Adrenal gland (tissue), 12 donors: Measurements from ENCODE around the gene CTU2. TPM values are rescaled to one million over a fixed set of nuclear protein-coding genes. Genes with fewer than 3 reads are reported as not detected.
A peak's percentile ranks its signal among the peaks of the same experiment; 100 is the strongest.

Source experiments
- DNase-seq, 7 donors: peaks; one replicate each; pipeline ENCODE4 v3.0.0-alpha.2; 2019 to 2020
- H3K27ac ChIP-seq, 5 donors: fragments of 200-600 bp; sonication (generic) in 4 of 5; 1 replicate in 3 of 5; 2 replicates in 2 of 5; pipeline versions ENCODE4 v1.5.1 to v1.8.0; 2016 to 2020; ENCODE audit warnings: mild to moderate bottlenecking in 1 of 5
- H3K27me3 ChIP-seq: fragments of 200-600 bp; 2 replicates; pipeline ENCODE4 v1.8.0; 2021
- H3K36me3 ChIP-seq, 2 donors: fragments of 200-600 bp; replicated peaks in 1 of 2; 1 replicate in 1 of 2; 2 replicates in 1 of 2; pipeline versions ENCODE4 v1.5.1 to v1.8.0; 2018 to 2022
- H3K4me1 ChIP-seq, 2 donors: fragments of 200-600 bp; replicated peaks in 1 of 2; 1 replicate in 1 of 2; 2 replicates in 1 of 2; pipeline versions ENCODE4 v1.5.1 to v1.8.0; 2018 to 2021
- H3K4me3 ChIP-seq, 4 donors: fragments of 200-600 bp; sonication (generic) in 3 of 4; one replicate each; pipeline ENCODE4 v1.5.1; 2016 to 2018
- H3K9me3 ChIP-seq, 3 donors: fragments of 200-600 bp; sonication (generic) in 1 of 3; replicated peaks in 1 of 3; 1 replicate in 2 of 3; 2 replicates in 1 of 3; pipeline versions ENCODE4 v1.5.1 to v1.8.0; 2016 to 2021
- CTCF ChIP-seq, 6 experiments: fragments of 450-650 bp in 4 of 6; fragments of 200-600 bp in 2 of 6; sonication (generic) in 1 of 6; IDR thresholded peaks; 1 replicate in 5 of 6; 2 replicates in 1 of 6; pipeline versions ENCODE4 v1.5.1 to v1.8.0; 2016 to 2021; ENCODE audit warnings: antibody characterized with exemption in 6 of 6, mild to moderate bottlenecking in 2 of 6, moderate library complexity in 1 of 6
- POLR2A ChIP-seq, 2 donors: fragments of 450-650 bp; IDR thresholded peaks; one replicate each; pipeline ENCODE4 v1.6.1; 2017; ENCODE audit warnings: antibody characterized with exemption in 2 of 2, mild to moderate bottlenecking in 2 of 2, moderate library complexity in 1 of 2
- WGBS, 4 donors: extraction: QIAGEN DNeasy Blood & Tissue Kit in 2 of 4; methylation state at CpG; one replicate each; pipeline versions ENCODE4 v1.1.5 to v1.1.7; 2013 to 2017; 5-methylcytosine and 5-hydroxymethylcytosine counted together
- intact Hi-C, 2 donors: fragments of 100-400 bp; cut with DNase I; formaldehyde crosslinking; loops; one replicate each; pipeline versions ENCODE4 v1.14.1 to v1.15.0; 2022 to 2023
- polyA plus RNA-seq, 3 donors: library from polyadenylated mRNA; stranded (reverse); fragments of 200-250 nt in 2 of 3; fragments of 350-450 nt in 1 of 3; fragmentation: Illumina TruSeq in 1 of 3; extraction: RNeasy Lipid Tissue Mini Kit (QIAGEN cat#74804) in 1 of 3; gene quantifications; one replicate each; pipeline ENCODE4 v1.2.3, GENCODE V29; 2013 to 2014
- total RNA-seq, 9 donors: library from RNA; depleted of rRNA in 4 of 9; stranded (reverse); fragments of >200 nt in 4 of 9; fragments of 120-200 nt in 1 of 9; fragmentation: NEBNext Ultra II Directional in 1 of 9; extraction: Animal tissue kit (Norgen Biotek cat#: 25700) in 1 of 9; gene quantifications; one replicate each; pipeline versions ENCODE4 v1.1.0 to v1.2.4, GENCODE V29; 2013 to 2023
- donor health status: healthy with polysubstance abuse.
- donor health status: Bipolar disorder and iron deficiency.
- donor health status: DM: yes; HTN: yes; CAD: no.
- donor health status: DM: no; HTN: no; CAD: no.
- donor health status: DM: no; HTN: no; CAD: no.
- donor health status: DM: yes; HTN: yes; CAD: no.

CTU2 gene
- total and polyA plus RNA-seq, 12 donors, result 3.6 to 43.8 (median 14.0) TPM

GRCh38 chr16:88738151-88739084, 32.1 kb downstream of the CTU2 start:
- Histone ChIP-seq H3K36me3 (peaks cover 0 to 40% of the 10 kb centered on the region in 2 donors), H3K4me1 (peaks cover 0 to 4% of the 10 kb centered on the region in 2 donors), H3K27me3 (no peaks in the 10 kb centered on the region), H3K9me3 (no peaks in the 10 kb centered on the region), H3K4me3 (no peak overlapping the region), H3K27ac (no peak overlapping the region)
- TF ChIP-seq POLR2A (IDR thresholded peaks at IDR 0.05) (no peak), CTCF (IDR thresholded peaks at IDR 0.05) (no peak)
- DNase-seq, result peak in 4 of 7 donors; percentile 41 to 67 (median 54)
- 58 to 94% (median 76%) methylated on average over 13 to 41 of the region's 41 CpGs for WGBS, 4 donors
- intact Hi-C loops, result loop anchor here in 1 of 2 donors (5.0 kb wide), 1 partner anchor 429 kb away; no protein-coding TSS in a partner anchor

GRCh38 chr16:88739139-88739976, 33.1 kb downstream of the CTU2 start:
- Histone ChIP-seq H3K27ac (no peak overlapping the region), H3K4me3 (no peak overlapping the region), H3K9me3 (no peaks in the 10 kb centered on the region), H3K36me3 (peaks cover 0 to 31% of the 10 kb centered on the region in 2 donors), H3K27me3 (no peaks in the 10 kb centered on the region), H3K4me1 (peaks cover 0 to 10% of the 10 kb centered on the region in 2 donors)
- intact Hi-C loops, result loop anchor here in 1 of 2 donors (5.0 kb wide), 1 partner anchor 428 kb away; no protein-coding TSS in a partner anchor
- no peak for DNase-seq
- TF ChIP-seq CTCF (IDR thresholded peaks at IDR 0.05) (no peak), POLR2A (IDR thresholded peaks at IDR 0.05) (no peak)
- WGBS, 4 donors, result 85 to 92% (median 90%) methylated on average over 11 to 22 of the region's 22 CpGs

GRCh38 chr16:88739977-88740726, 33.8 kb downstream of the CTU2 start:
- Histone ChIP-seq H3K4me1 (peaks cover 0 to 16% of the 10 kb centered on the region in 2 donors), H3K27ac (no peak overlapping the region), H3K27me3 (no peaks in the 10 kb centered on the region), H3K9me3 (no peaks in the 10 kb centered on the region), H3K4me3 (no peak overlapping the region), H3K36me3 (peaks cover 0 to 24% of the 10 kb centered on the region in 2 donors)
- intact Hi-C loops, result loop anchor here (2.0 to 5.0 kb wide), 2 partner anchors 47 to 427 kb away; no protein-coding TSS in a partner anchor
- DNase-seq, result no peak
- no peak for TF ChIP-seq POLR2A (IDR thresholded peaks at IDR 0.05)
- no peak for TF ChIP-seq CTCF (IDR thresholded peaks at IDR 0.05)
- WGBS, 4 donors, result 93 to 100% (median 95%) methylated on average over 2 to 33 of the region's 33 CpGs
